Measurements from ENCODE around the gene IFT27. TPM values are rescaled to one million over a fixed set of nuclear protein-coding genes. Genes with fewer than 3 reads are reported as not detected.

The IFT27 gene
- 12.0 and 16.1 TPM in 2 replicates for total RNA-seq

GRCh38 chr22:36775964-36776669 lies at the start of gene IFT27:
Gene IFT27, minus strand, starts transcription at chr22:36776119. Its CDS starts 412 bp downstream, at chr22:36775707.
- DNase-seq (ENCODE audit: low read depth): peak; percentile 100
- no peak for TF ChIP-seq CTCF (conservative IDR thresholded peaks at IDR 0.05; ENCODE audit: low read depth, low read length)
- H3K4me3 ChIP-seq (ENCODE audit: low read depth, low read length): peak within 1 kb of the TSS; percentile 84

GRCh38 chr22:36824655-36825054 lies 48.7 kb upstream of the IFT27 start:
- no peak for DNase-seq (ENCODE audit: low read depth)
- TF ChIP-seq CTCF (conservative IDR thresholded peaks at IDR 0.05; ENCODE audit: low read depth, low read length): no peak
- H3K4me3 ChIP-seq (ENCODE audit: low read depth, low read length): no peak overlapping the region

- DNase-seq (ENCODE audit: low read depth): no peak
- TF ChIP-seq CTCF (conservative IDR thresholded peaks at IDR 0.05; ENCODE audit: low read depth, low read length): no peak
- H3K4me3 ChIP-seq (ENCODE audit: low read depth, low read length): no peak overlapping the region
Observed at GRCh38 chr22:36823186-36823839, 47.4 kb upstream of the IFT27 start.

GRCh38 chr22:36822581-36822980 lies 46.7 kb upstream of the IFT27 start:
- no peak for DNase-seq (ENCODE audit: low read depth)
- no peak overlapping the region for H3K4me3 ChIP-seq (ENCODE audit: low read depth, low read length)
- no peak for TF ChIP-seq CTCF (conservative IDR thresholded peaks at IDR 0.05; ENCODE audit: low read depth, low read length)

GRCh38 chr22:36819112-36819511 lies 43.2 kb upstream of the IFT27 start:
- TF ChIP-seq CTCF (conservative IDR thresholded peaks at IDR 0.05; ENCODE audit: low read depth, low read length): no peak
- DNase-seq (ENCODE audit: low read depth): no peak
- no peak overlapping the region for H3K4me3 ChIP-seq (ENCODE audit: low read depth, low read length)

GRCh38 chr22:36818010-36818642 lies 42.2 kb upstream of the IFT27 start:
- no peak for TF ChIP-seq CTCF (conservative IDR thresholded peaks at IDR 0.05; ENCODE audit: low read depth, low read length)
- no peak for DNase-seq (ENCODE audit: low read depth)
- no peak overlapping the region for H3K4me3 ChIP-seq (ENCODE audit: low read depth, low read length)
